Caco-2 (cell line): ENCODE data around the gene L3MBTL2. TPM values are rescaled to one million over a fixed set of nuclear protein-coding genes. Genes with fewer than 3 reads are reported as not detected.

Experiments
- BruUV-seq: library from RNA; stranded (reverse); fragments of 400-500 nt; replicated peaks from 2 replicates; lab custom pipeline; 2021; lab: Mats Ljungman, UMichigan
- CTCF ChIA-PET: fragments of 300-600 bp; sonication (Branson Sonifier 250); formaldehyde crosslinking; loops from one replicate; lab custom pipeline; 2022; ENCODE audit warnings: antibody characterized with exemption; lab: Charles Lee
- POLR2A ChIA-PET: fragments of 300-600 bp; sonication (Branson Sonifier 250); formaldehyde crosslinking; loops from one replicate; lab custom pipeline; 2022; ENCODE audit warnings: antibody characterized with exemption; lab: Charles Lee
- DNase-seq, 2 experiments: peaks; one replicate each; pipeline versions ENCODE4 v3.0.0 to v3.0.0-alpha.2; 2020 to 2022
- H3K27me3 ChIP-seq: replicated peaks from 2 replicates; pipeline ENCODE4 v1.6.0; 2011; ENCODE audit warnings: low read length; ENCODE audit not compliant: control insufficient read depth, insufficient read depth
- H3K36me3 ChIP-seq: 2 replicates; pipeline ENCODE4 v1.5.1; 2011; ENCODE audit warnings: low read length; ENCODE audit not compliant: control insufficient read depth, insufficient read depth
- H3K4me1 ChIP-seq: fragments of 250-450 bp; sonication (Bioruptor Pico); 2 replicates; pipeline ENCODE4 v1.5.1; 2020; ENCODE audit warnings: mild to moderate bottlenecking
- H3K4me3 ChIP-seq: 2 replicates; pipeline ENCODE4 v1.5.1; 2011; ENCODE audit warnings: low read depth, mild to moderate bottlenecking, control low read depth, low read length
- H3K9me3 ChIP-seq: fragments of 250-450 bp; sonication (Bioruptor Pico); 2 replicates; pipeline ENCODE4 v1.5.1; 2020; ENCODE audit warnings: mild to moderate bottlenecking, moderate library complexity
- H3K27ac Mint-ChIP-seq: one replicate; pipeline ENCODE4 v1.8.0; 2022; ENCODE audit warnings: mixed read lengths; ENCODE audit not compliant: unreplicated experiment
- H3K27me3 Mint-ChIP-seq: one replicate; pipeline ENCODE4 v1.8.0; 2022; ENCODE audit warnings: mixed read lengths; ENCODE audit not compliant: insufficient read depth, unreplicated experiment
- H3K36me3 Mint-ChIP-seq: one replicate; pipeline ENCODE4 v1.8.0; 2022; ENCODE audit warnings: mild to moderate bottlenecking, mixed read lengths; ENCODE audit not compliant: insufficient read depth, unreplicated experiment
- H3K4me1 Mint-ChIP-seq: one replicate; pipeline ENCODE4 v1.8.0; 2022; ENCODE audit warnings: low read depth, mixed read lengths; ENCODE audit not compliant: unreplicated experiment
- H3K4me3 Mint-ChIP-seq: one replicate; pipeline ENCODE4 v1.8.0; 2022; ENCODE audit warnings: mild to moderate bottlenecking, moderate library complexity, mixed read lengths; ENCODE audit not compliant: unreplicated experiment
- H3K9me3 Mint-ChIP-seq: one replicate; pipeline ENCODE4 v1.8.0; 2022; ENCODE audit warnings: mixed read lengths; ENCODE audit not compliant: unreplicated experiment
- intact Hi-C: fragments of 100-400 bp; cut with micrococcal nuclease; formaldehyde crosslinking; loops from one replicate; pipeline ENCODE4 v1.10.0; 2022; ENCODE audit not compliant: unreplicated experiment
- microRNA-seq: library from miRNA; unstranded; fragments of <30 nt; microRNA quantifications from one replicate; pipeline ENCODE4 v1.2.0, GENCODE V29; 2022
- total RNA-seq: library from RNA; stranded (reverse); gene quantifications from 2 replicates; pipeline ENCODE4 v1.2.3, GENCODE V29; 2022
- TF ChIP-seq, protein P1 (sequence below), 2 experiments: fragments of 200-600 bp in 1 of 2; IDR thresholded peaks; 1 replicate in 1 of 2; 2 replicates in 1 of 2; pipeline versions ENCODE4 v1.5.1 to v1.8.0; 2011 to 2022; ENCODE audit warnings: antibody characterized with exemption in 1 of 2, control low read depth in 1 of 2, inconsistent platforms in 1 of 2, low read depth in 1 of 2, low read length in 1 of 2, mild to moderate bottlenecking in 1 of 2, moderate library complexity in 1 of 2; ENCODE audit not compliant: insufficient read depth in 1 of 2, severe bottlenecking in 1 of 2, unreplicated experiment in 1 of 2

The L3MBTL2 gene
- total RNA-seq, 1 experiment from 2014 or later = 24.3 TPM

DNA sequence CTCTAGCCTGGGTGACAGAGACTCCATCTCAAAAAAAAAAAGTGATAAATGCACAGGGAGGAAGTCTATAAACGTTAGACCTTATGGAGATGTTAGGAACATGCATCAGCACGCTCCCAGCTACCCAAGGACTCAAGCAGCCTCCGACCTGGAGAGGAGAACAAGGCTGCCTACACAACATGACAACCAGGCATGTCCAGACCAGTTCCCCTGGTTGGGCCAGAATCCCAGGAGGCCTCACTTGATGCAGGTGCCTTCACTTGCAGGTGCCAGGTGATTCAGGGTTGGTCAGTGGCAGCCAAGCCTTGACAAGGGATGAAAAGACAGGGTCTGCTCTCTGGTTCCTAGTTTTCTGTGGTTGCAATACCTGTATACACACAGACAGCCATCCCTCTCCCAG, 75.0 kb downstream of the L3MBTL2 start:
- H3K4me3 Mint-ChIP-seq = no peak overlapping the region

DNA sequence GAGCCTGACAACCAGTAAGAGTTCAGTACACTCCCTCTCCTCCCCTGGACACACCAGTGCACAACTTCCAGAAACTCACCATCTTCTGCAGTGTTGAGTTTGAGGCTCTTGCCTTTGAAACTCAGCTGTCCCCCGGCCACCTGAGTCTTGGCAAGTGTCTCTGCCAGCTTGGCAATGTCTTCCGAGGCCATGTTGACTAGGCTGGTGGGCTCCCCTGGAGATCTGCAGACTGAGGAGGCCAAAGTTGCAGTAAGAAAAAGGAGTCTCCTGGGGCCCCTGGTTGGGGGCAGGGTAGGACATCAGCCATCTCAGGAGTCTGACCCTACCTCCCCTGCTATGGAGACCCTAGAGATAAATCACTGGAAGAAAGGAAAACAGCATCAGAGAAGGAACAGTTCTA, 75.7 kb downstream of the L3MBTL2 start:
- ChIA-PET CTCF (no interaction called here), POLR2A (no interaction called here)
- Mint-ChIP-seq H3K27ac (no peak overlapping the region), H3K4me1 (peaks cover 6% of the 10 kb centered on the region), H3K4me3 (no peak overlapping the region), H3K27me3 (no peaks in the 10 kb centered on the region), H3K36me3 (peaks cover 90% of the 10 kb centered on the region), H3K9me3 (no peaks in the 10 kb centered on the region)
- intact Hi-C loops = no loop called here
- peaks cover 4% of the 10 kb centered on the region for H3K36me3 ChIP-seq
- no peaks in the 10 kb centered on the region for H3K27me3 ChIP-seq
- no peak overlapping the region for H3K4me3 ChIP-seq
- BruUV-seq = no TSS peak
- DNase-seq = no peak
- H3K4me1 ChIP-seq = peaks cover 5% of the 10 kb centered on the region; the same call in 1 of the 2 replicates
- H3K9me3 ChIP-seq = no peaks in the 10 kb centered on the region
- TF ChIP-seq, protein P1, sequence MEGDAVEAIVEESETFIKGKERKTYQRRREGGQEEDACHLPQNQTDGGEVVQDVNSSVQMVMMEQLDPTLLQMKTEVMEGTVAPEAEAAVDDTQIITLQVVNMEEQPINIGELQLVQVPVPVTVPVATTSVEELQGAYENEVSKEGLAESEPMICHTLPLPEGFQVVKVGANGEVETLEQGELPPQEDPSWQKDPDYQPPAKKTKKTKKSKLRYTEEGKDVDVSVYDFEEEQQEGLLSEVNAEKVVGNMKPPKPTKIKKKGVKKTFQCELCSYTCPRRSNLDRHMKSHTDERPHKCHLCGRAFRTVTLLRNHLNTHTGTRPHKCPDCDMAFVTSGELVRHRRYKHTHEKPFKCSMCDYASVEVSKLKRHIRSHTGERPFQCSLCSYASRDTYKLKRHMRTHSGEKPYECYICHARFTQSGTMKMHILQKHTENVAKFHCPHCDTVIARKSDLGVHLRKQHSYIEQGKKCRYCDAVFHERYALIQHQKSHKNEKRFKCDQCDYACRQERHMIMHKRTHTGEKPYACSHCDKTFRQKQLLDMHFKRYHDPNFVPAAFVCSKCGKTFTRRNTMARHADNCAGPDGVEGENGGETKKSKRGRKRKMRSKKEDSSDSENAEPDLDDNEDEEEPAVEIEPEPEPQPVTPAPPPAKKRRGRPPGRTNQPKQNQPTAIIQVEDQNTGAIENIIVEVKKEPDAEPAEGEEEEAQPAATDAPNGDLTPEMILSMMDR (IDR thresholded peaks at IDR 0.05; ENCODE audit: insufficient read depth in 1 of 2, low read depth in 1 of 2, low read length in 1 of 2, severe bottlenecking in 1 of 2, unreplicated experiment in 1 of 2) = no peak

More for the DNA sequence above, 75.0 kb downstream of the L3MBTL2 start:
- no peaks in the 10 kb centered on the region for H3K9me3 Mint-ChIP-seq
- TF ChIP-seq, protein P1 (IDR thresholded peaks at IDR 0.05; ENCODE audit: insufficient read depth in 1 of 2, low read depth in 1 of 2, low read length in 1 of 2, severe bottlenecking in 1 of 2, unreplicated experiment in 1 of 2) = no peak
- H3K36me3 ChIP-seq = peaks cover 4% of the 10 kb centered on the region
- H3K36me3 Mint-ChIP-seq = peaks cover 90% of the 10 kb centered on the region
- CTCF ChIA-PET = no interaction called here
- no peak for DNase-seq
- H3K4me1 ChIP-seq = peaks cover 5% of the 10 kb centered on the region; the same call in 1 of the 2 replicates
- intact Hi-C loops = no loop called here
- H3K27me3 ChIP-seq = no peaks in the 10 kb centered on the region
- no peak overlapping the region for H3K27ac Mint-ChIP-seq
- no peak overlapping the region for H3K4me3 ChIP-seq
- no peaks in the 10 kb centered on the region for H3K9me3 ChIP-seq
- peaks cover 6% of the 10 kb centered on the region for H3K4me1 Mint-ChIP-seq
- H3K27me3 Mint-ChIP-seq = no peaks in the 10 kb centered on the region
- POLR2A ChIA-PET = no interaction called here
- BruUV-seq = no TSS peak

Small RNAs within 50 kb of the gene (microRNA-seq; reads per million reads assigned to microRNA genes)
- not detected for gene MIR6889

Other genes starting within 250 kb of the L3MBTL2 start
- gene EP300, start 112.7 kb upstream of the L3MBTL2 start, total RNA-seq = 78.6 and 82.9 TPM in 2 replicates
- 0.32 TPM in 1 of 2 replicates, not detected in the other for gene CHADL, start 35.6 kb downstream of the L3MBTL2 start, total RNA-seq
- gene RANGAP1, start 80.9 kb downstream of the L3MBTL2 start, total RNA-seq = 106 and 112 TPM in 2 replicates
- gene ZC3H7B, start 96.2 kb downstream of the L3MBTL2 start, total RNA-seq = 55.0 and 60.6 TPM in 2 replicates
- gene TEF, start 176.6 kb downstream of the L3MBTL2 start, total RNA-seq = 13.8 and 17.8 TPM in 2 replicates
- gene TOB2, start 241.5 kb downstream of the L3MBTL2 start, total RNA-seq = 49.0 and 52.5 TPM in 2 replicates